Right lobe of liver (tissue), 4 donors: Measurements from ENCODE around the gene RSBN1L.
"Not testable (repeated sequence)": the region's sequence is repeated elsewhere in the genome, so short reads cannot be mapped to it uniquely, and the experiment has no call there.

Experiments used
- POLR2A ChIP-seq: fragments of 450-650 bp; IDR thresholded peaks from one replicate; pipeline ENCODE4 v1.6.1; 2017; ENCODE audit warnings: antibody characterized with exemption, mild to moderate bottlenecking
- TF ChIP-seq, protein P1 (sequence below), 4 donors: fragments of 200-600 bp in 3 of 4; fragments of 450-650 bp in 1 of 4; IDR thresholded peaks; one replicate each; pipeline versions ENCODE4 v1.5.1 to v1.8.0; 2016 to 2022; ENCODE audit warnings: antibody characterized with exemption in 4 of 4, mild to moderate bottlenecking in 2 of 4
- donor health status: DM: no; HTN: no; CAD: no.
- donor health status: DM: no; HTN: no; CAD: no.
- donor health status: DM: no; HTN: yes; CAD: no.

DNA sequence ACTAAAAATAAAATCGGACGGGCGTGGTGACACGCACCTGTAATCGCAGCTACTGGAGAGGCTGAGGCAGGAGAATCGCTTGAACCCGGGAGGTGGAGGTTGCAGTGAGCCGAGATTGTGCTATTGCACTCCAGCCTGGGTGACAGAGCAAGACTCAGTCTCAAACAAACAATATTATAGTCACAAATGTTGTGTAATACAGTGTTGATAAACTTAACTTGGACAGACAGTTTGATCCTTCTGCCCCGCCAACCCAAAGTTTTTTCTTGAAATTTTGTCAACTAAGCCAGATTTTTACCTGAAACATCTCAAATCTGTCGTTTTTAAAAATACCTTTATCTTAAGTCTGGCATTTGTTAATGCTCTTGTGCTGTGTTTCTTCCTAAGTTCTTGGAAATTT, 88.2 kb downstream of the RSBN1L start:
- TF ChIP-seq, protein P1, sequence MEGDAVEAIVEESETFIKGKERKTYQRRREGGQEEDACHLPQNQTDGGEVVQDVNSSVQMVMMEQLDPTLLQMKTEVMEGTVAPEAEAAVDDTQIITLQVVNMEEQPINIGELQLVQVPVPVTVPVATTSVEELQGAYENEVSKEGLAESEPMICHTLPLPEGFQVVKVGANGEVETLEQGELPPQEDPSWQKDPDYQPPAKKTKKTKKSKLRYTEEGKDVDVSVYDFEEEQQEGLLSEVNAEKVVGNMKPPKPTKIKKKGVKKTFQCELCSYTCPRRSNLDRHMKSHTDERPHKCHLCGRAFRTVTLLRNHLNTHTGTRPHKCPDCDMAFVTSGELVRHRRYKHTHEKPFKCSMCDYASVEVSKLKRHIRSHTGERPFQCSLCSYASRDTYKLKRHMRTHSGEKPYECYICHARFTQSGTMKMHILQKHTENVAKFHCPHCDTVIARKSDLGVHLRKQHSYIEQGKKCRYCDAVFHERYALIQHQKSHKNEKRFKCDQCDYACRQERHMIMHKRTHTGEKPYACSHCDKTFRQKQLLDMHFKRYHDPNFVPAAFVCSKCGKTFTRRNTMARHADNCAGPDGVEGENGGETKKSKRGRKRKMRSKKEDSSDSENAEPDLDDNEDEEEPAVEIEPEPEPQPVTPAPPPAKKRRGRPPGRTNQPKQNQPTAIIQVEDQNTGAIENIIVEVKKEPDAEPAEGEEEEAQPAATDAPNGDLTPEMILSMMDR (IDR thresholded peaks at IDR 0.05), result not testable (repeated sequence)
- not testable (repeated sequence) for TF ChIP-seq POLR2A
